Stimulated activated naive CD4-positive, alpha-beta T cell treated with Interleukin-2 at 50 U/mL for 16 hours (primary cell): ENCODE results near the gene RANBP2.

Experiments used
- DNase-seq: peaks from one replicate; lab custom pipeline; 2025; lab: John Stamatoyannopoulos, UW

Gene RANBP2

DNA sequence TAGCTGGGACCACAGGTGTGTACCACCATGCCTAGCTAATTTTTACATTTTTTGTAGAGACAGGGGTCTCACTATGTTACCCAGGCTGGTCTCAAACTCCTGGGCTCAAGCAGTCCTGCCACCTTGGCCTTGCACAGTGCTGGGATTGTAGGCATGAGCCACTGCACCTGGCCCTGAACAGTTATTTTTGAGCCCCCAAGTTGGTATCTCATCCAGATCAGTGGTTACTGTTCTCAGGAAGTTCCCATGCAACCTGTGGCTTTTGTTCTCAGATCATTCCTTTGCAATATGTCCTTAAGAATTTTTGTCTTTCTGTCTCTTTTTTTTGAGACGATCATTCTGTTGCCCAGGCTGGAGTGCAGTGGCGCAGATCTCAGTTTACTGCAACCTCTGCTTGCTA, 59.6 kb downstream of the RANBP2 start:
- DNase-seq, result no peak

DNA sequence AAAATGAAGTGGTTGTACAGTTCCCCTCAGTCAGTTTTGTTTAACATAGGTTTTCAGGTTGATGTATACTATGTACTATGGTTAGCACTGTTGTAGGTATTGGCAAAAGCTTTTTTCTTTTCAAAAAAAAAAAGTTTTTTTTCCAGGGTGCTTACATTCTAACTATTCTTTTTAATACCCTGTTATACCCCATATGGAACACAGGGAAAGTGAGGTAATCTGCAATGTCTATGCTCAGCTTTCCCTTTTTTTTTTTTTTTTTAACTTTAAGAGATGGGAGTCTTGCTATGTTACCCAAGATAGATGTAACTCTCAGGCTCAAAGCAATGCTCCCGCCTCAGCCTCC, 66.7 kb downstream of the RANBP2 start:
- DNase-seq, result no peak

DNA sequence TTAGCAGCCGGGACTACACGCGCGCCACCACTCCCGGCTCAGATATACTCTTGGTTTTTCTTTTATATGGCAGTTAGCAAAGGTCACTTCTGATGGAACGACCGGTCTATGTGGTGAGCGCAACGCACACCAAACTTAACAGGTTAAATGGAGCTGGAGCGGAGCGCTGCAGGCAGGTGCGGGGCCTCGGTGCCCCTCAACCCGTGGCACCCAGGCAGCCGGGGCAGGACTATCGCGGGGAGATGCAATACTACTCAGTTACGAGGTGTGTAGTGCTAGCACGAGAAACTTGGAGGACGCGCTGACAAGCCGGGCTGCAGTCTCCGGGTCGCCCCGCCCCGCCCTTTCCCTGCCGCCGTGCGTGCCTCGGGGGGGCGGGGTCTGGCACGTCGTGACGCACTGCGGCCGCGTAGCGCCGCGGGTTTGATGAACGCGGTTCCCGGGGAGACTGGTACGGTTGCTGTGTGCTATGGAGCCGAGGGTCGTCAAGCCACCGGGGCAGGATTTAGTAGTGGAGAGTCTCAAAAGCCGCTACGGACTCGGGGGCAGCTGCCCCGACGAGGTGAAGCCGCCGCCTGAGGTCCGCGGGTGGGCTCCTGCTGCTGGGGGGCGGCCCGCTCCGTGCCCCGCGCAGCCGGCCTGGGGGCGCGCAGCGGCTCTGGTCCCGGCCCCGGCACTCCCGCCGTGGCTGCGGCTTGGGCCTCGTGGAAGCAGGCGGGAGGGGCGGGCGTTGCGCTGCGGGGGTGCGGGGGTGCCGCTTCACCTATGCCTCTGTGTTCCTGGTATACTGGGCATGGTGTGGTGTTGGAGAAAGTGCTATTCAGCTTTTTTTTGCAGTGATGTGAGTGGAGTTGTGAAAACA, 67.3 kb downstream of the RANBP2 start, which contains the start of gene CCDC138:
TSS of gene CCDC138 (plus strand) at position 418 of the 862 bp plus-strand sequence. CDS start at position 470, 52 bp downstream.
- DNase-seq, result peak; percentile 89

DNA sequence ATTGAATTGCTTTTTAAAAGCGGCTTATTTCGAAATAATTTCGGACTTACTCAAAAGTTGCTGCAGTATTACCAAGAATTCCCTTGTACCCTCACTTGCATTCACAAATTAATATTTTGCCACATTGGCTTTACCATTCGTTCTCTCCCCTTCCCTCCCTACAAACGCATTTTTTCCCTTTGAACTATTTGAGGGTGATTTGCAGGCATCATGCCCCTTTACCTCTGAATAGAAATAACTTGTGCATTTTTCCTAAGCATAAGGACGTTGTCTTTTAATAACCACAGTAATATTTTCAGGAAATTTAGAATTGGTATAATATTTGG, 67.9 kb downstream of the RANBP2 start:
- DNase-seq, result no peak

DNA sequence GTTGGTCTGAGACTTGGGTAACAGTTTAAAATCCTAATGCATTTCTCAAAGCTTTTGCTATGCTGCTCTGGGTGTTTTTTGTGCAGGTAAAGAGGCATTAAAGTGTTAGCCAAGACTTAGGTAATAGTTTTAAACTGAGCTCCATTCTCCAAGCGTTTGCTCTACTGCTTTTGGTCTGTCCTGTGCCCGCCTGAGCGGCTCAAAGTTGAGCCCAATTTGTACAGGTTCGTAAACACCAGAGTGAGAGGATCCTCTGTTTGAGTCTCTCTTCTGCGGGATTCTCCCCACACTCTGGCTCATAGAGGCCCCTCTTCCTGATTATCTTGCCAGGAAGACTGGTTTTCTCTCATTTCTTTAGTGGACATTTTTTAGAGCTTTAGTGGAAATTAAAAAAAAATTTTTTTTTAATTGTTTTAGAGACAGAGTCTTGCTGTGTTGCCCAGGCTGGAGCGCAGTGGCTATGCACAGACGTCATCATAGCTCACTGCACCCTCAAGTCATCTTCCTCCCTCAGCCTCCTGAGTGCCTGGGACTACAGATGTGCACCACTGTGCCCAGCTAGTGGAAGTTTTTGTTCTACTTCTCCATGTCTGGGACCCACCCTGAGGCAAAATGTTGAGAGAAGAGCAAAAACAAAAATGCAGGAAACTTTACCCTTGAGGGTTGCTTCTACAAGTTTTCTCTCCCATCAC, 83.9 kb downstream of the RANBP2 start:
- DNase-seq, result no peak

DNA sequence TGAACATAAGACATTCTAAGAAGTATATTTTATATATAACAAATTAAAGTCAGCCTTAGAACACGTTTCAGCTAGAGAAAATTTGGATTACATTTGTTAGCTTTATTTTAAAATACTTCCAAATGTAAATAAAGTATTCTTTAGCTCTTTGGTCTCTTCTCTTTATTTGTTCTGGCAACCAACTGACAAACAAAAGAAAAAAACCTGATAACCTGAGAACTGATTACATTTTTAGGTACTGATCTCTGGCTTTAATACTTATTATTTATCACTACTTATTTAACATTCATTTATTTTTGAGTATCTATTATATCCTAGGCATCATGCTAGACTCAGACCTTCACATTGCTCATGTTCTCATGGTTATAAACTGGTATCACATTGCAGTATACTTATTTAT, 85.8 kb downstream of the RANBP2 start:
- no peak for DNase-seq

DNA sequence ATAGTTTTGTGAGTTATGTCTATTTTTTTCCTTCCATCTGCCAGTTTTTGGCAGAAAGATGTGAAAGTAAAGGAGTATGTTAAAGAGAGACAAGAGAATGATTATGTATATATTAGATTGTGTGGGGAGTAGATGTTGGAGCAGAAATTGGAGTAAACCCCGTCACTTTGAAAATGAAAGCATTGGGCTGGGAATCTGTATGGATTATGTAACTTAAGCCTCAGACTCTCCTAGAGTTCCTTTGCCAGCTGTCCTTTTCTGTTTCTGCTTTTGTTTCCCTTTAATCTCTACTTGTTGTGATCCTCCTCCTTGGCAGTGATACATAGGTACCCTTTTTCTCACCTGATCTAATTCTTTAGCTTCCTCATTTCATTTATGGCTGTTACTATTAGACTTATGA, 86.5 kb downstream of the RANBP2 start:
- no peak for DNase-seq

DNA sequence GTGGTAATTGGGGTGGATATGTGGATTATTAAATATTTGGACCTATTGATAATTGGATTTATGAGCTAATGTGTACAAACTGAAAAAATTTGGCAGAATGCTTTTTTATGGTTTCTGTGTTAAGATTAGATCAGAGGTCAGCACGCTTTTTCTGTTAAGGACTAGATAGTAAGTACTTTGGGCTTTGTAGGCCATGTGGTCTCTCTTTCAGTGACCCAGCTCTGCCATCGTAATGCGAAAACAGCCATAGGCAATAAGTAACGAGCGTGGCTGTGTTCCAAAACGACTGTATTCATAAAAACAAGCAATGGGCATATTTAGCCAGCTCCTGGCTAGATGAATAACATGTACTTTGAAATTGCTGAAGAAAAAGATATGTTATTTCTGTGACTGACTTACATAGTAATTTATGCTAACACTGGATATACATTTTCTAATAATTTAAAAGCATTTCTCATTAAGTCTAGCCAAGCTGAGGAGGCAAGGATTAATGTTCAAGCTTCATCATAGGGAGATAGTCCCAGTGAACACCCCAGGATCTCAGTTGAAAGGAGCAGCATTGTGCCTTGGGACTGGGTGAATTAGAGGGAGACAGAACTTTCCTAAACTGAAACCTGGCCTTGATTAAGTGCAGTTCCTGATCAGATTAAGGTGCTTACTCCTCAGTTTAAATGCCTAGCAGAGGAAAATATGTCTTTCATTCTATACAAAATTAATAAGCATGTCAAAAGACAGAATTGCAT, 87.3 kb downstream of the RANBP2 start:
- no peak for DNase-seq

DNA sequence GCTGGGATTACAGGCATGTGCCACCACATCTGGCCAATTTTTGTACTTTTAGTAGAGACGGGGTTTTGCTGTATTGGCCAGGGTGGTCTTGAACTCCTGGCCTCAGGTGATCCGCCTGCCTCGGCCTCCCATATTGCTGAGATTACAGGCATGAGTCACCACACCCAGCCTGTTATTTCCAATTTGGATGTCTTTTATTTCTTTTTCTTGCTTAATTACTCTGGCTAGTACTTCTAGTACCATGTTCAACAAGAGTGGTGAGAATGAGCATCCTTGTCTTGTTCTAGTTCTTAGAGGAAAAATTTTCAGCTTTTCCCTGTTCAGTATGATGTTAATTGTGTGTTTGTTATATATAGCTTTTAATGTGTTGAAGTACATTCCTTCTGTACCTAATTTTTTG, 90.7 kb downstream of the RANBP2 start:
- no peak for DNase-seq

DNA sequence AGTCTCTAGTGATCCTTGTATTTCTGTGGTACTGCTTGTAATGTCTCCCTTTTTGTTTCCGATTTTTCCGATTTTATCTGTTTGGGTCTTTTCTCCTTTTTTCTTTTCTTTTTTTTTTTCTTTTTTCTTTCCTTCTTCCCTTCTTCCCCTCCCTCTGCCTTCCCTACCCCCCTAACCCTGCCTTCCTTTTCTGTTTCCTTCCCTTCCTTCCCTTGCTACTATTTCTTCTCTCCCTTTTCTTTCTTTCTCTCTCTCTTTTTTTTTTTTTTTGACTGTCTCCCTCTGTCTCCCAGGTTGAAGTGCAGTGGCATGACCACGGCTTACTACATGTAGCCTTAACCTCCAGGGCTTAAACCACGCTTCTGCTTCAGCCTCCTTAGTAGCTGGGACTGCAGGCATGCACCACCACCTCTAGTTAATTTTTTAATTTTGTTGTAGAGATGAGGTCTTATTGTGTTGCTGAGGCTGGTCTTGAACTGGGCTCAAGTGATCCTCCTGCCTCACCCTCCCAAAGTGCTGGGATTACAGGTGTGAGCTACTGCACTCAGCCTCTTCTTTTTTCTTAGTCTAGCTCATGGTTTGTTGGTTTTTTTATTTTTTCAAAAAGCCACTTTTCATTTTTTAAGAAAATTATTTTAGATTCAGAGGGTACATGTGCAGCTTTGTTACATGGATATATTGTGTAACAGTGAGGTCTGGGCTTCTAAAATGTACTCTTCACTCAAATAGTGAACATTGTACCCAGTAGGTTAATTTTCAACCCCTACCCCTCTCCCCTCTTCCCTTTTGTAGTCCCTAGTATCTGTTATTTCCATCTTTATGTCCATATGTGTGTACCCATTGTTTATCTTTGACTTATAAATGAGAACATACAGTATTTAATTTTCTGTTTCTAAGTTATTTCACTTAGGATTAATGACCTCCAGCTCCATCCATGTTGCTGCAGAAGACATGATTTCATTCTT, 92.0 kb downstream of the RANBP2 start:
- no peak for DNase-seq

DNA sequence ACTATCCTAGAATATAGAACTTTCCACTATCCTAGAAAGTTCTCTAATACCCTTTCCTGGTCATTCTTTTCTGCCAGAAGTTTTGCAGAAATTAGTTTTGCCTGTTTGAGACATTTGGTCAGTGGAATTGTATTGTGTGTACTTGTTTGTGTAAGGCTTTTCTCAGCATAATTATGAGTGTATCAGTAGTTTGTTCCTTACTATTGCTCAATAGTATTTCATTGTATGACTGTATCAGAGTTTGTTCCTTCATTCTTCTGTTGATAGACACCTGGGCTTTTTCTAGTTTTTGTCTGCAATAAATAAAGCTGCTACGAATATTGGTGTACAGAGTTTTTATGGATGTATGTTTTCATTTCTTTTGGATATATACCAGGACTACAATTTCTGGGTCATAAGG, 94.5 kb downstream of the RANBP2 start:
- no peak for DNase-seq

DNA sequence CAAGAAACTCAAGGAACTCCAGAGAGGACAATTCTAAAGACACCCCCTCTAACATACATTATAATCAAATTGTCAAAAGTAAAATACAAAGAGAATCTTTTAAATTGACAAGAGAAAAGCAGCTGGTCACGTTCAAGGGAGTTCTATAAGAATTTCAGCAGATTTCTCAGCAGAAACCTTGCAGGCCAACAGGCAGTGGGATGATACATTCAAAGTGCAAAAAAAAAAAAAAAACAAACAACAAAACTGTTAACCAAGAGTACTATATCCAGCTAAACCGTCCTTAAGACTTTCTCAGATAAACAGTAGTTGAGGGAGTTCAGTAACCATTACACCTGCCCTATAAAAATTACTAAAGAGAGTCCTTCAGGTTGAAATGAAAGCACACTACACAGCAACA, 101.2 kb downstream of the RANBP2 start:
- DNase-seq, result no peak

DNA sequence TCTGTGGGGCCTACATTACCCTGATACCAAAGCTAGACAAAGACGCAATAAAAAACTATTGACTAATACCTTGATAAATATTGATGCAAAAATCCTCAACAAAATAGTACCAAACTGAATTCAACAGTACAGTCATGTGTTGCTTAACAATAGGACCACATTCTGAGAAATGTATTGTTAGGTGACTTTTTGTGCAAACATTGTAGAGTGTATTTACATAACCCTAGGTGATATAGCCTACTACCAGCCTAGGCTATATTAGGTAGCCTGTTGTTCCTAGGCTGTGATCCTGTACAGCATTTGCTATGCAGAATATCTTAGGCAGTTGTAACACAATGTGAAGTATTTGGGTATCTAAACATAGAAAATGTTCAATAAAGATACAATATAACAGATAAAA, 104.0 kb downstream of the RANBP2 start:
- DNase-seq, result no peak

DNA sequence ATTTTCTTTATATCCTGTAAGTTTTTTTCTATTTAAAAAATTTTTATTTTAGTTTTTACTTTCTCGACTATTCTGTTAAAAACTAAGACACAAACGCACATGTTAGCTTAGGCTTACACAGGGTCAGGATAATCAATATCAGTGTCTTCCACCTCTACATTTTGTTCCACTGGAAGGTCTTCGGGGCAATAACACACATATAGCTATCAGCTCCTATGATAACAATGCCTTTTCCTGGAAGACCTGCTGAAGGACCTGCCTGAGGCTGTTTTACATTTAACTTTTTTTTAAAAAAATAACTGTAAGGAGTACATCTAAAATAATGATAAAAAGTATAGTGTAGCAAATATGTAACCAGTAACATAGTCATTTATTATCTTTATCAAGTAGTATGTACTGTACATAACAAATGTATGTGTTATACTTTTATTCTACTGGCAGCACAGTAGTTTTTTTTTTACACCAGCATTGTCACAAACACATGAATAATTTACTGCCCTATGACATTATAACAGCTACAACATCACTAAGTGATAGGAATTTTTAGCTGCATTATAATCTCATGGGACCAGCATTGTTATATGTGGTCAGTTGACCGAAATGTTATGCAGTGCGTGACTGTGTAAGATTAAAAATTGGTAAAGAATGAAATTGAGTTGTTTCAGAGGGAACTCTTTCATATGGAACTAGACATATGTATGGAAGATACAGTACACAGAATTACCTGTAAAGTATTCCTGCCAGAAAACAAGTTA, 105.2 kb downstream of the RANBP2 start:
- DNase-seq, result no peak

DNA sequence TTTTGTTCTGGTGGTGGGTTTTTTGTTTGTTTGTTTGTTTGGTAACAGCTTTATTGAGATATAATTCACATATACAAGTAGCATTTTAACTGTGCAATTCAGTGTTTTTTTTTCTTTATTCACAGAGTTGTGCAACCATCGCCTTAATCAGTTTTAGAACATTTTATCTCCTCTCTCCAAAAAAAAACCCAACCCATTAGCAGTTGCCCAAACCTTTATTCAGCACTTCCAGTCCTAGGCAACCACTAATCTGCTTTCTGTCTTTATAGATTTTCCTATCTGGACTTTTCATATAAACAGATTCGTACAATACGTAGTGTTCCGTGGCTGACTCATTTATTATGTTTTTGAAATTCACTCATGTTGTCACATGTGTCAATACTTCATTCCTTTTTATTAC, 106.0 kb downstream of the RANBP2 start:
- no peak for DNase-seq

DNA sequence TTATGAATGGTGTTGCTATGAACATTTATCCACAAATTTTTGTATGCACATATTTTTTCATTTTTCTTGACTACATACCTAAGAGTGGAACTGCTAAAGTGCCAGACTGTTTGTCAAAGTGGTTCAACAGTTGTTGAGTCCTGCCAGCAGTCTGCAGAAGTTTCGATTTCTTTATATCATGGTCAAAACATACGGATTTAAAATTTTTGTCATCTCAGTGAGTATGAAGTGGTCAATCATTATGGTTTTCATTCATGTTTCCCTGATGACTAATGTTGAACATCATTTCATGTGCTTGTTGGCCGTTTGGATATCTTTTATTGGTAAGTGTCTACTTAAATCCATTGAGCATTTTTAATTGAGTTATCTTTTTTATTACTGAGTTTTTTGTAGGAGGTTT, 106.5 kb downstream of the RANBP2 start:
- no peak for DNase-seq

DNA sequence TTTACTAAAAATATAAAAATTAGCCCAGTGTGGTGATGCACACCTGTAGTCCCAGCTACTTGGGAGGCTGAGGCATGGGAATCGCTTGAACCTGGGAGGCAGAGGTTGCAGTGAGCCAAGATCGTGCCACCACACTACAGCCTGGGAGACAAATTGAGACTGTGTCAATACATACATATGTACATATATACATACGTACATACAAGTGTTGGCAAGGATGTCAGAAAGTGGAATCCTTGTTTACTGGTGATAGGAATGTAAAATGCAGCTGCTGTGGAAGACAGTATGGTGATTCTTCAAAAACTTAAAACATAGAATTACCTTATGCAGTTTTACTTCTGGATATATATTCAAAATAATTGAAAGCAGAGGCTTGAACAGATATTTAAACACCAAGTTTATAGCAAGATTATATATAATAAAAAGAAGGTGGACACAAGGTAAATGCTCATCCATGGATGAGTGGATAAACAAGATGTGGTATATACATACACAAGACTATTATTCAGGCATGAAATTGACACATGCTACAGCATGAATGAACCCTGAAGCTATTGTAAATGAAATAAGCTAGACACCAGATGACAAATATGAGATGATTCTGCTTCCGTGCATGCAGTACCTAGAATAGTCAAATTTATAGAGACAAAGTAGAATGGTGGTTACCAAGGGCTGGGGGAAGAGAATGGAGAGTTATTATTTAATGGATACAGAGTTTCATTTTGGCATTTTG, 110.5 kb downstream of the RANBP2 start:
- DNase-seq, result no peak

DNA sequence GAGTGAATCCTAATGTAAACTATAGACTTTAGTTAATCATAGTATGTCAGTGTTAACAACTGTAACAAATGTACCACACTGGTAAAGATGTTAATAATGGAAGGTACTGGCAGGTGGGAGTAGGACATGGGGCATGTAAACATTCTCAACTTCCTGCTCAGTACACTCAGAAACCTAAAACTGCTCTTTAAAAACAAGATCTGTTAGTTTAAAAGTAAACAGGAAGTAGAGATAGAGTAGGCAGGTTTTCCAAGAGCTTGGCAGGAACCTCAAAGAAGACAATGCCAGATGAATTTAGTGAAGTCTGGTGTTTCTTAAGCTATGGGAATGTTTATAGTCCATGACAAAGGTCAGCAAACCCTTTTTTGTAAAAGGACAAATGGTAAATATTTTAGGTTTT, 113.9 kb downstream of the RANBP2 start:
- DNase-seq, result no peak

DNA sequence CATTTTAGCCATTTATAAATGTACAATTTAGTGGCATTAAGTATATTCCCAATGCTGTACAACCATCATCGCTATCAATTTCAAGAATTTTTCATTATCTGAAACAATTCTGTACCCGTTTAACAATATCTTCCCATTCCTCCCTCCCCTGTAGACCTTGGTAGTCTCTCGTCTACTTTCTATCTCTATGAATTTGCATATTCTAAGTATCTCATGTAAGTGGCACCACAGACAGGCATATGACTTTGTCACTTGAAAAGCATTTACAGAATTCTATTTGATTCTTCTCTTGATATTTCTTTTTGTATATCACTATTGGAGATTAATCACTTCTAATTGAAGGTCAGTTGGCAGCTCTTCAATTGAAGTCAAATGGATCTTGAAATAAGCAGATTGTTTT, 115.3 kb downstream of the RANBP2 start:
- DNase-seq, result no peak

DNA sequence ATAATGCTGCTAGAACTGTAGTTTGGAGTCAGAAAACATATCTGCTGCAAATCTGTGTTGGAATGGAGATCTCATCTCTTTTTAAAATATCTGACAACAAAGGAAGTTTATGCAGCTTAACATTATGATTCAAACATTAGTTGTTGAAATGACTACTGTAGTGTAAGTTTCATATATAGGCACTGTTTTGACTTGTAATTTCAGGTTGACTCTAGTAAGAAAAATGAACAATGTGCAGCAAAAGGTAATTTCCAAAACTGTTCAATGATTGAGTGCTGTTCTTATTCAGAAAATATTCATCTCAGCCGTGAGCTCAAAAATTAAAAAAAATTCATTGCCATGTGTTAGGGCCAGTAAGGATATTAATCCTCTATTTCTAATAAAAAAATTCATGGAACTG, 115.8 kb downstream of the RANBP2 start:
- no peak for DNase-seq
